Esophagus muscularis mucosa (tissue), 4 donors: ENCODE measurements around the gene PLK1. TPM values are rescaled to one million over a fixed set of nuclear protein-coding genes. Genes with fewer than 3 reads are reported as not detected.

Experiments
- DNase-seq: peaks from one replicate; pipeline ENCODE4 v3.0.0-alpha.2; 2017; ENCODE audit errors: extremely low spot score
- H3K27ac ChIP-seq, 4 donors: fragments of 200-600 bp; sonication (generic); replicated peaks in 1 of 4; 1 replicate in 3 of 4; 2 replicates in 1 of 4; pipeline ENCODE4 v1.5.1; 2016 to 2019; ENCODE audit warnings: mild to moderate bottlenecking in 1 of 4
- H3K27me3 ChIP-seq, 4 donors: fragments of 200-600 bp; sonication (generic); one replicate each; pipeline versions ENCODE4 v1.5.1 to v1.6.0; 2016 to 2019
- H3K36me3 ChIP-seq, 4 donors: fragments of 200-600 bp; sonication (generic); one replicate each; pipeline ENCODE4 v1.5.1; 2016 to 2019
- H3K4me1 ChIP-seq, 4 donors: fragments of 200-600 bp; sonication (generic); one replicate each; pipeline ENCODE4 v1.5.1; 2016 to 2019
- H3K4me3 ChIP-seq, 4 donors: fragments of 200-600 bp; sonication (generic); 1 replicate in 2 of 4; 2 replicates in 2 of 4; pipeline ENCODE4 v1.5.1; 2016 to 2019; ENCODE audit warnings: mild to moderate bottlenecking in 4 of 4, moderate library complexity in 1 of 4
- H3K9me3 ChIP-seq, 4 donors: fragments of 200-600 bp; sonication (generic); 1 replicate in 3 of 4; 2 replicates in 1 of 4; pipeline ENCODE4 v1.5.1; 2016 to 2019
- CTCF ChIP-seq, 3 experiments: fragments of 200-600 bp in 2 of 3; fragments of 450-650 bp in 1 of 3; sonication (generic) in 2 of 3; IDR thresholded peaks; one replicate each; pipeline ENCODE4 v1.5.1; 2017 to 2019; ENCODE audit warnings: antibody characterized with exemption in 3 of 3, mild to moderate bottlenecking in 2 of 3, moderate library complexity in 1 of 3
- EP300 ChIP-seq: sonication (generic); formaldehyde crosslinking; IDR thresholded peaks from one replicate; pipeline ENCODE4 v1.6.1; 2017; ENCODE audit warnings: antibody characterized with exemption
- POLR2A ChIP-seq: fragments of 450-650 bp; IDR thresholded peaks from one replicate; pipeline ENCODE4 v1.6.1; 2017; ENCODE audit warnings: antibody characterized with exemption, moderate library complexity, mild to moderate bottlenecking, low read depth
- POLR2AphosphoS5 ChIP-seq, 2 donors: sonication (generic); formaldehyde crosslinking; IDR thresholded peaks; one replicate each; pipeline ENCODE4 v1.6.1; 2017; ENCODE audit warnings: antibody characterized with exemption in 2 of 2
- WGBS: methylation state at CpG from one replicate; pipeline ENCODE4 v1.1.5; 2018; 5-methylcytosine and 5-hydroxymethylcytosine counted together
- intact Hi-C: fragments of 100-400 bp; cut with DNase I; formaldehyde crosslinking; loops from one replicate; pipeline ENCODE4 v1.15.1; 2023
- total RNA-seq, 4 donors: library from RNA; depleted of rRNA; stranded (reverse); fragments of >200 nt; gene quantifications; one replicate each; pipeline versions ENCODE4 v1.1.0 to v1.2.1, GENCODE V29; 2016

PLK1 gene
- total RNA-seq, 4 donors from 2014 or later: 0.42 to 2.1 (median 1.3) TPM

GRCh38 chr16:23694644-23695373 is 16.1 kb downstream of the PLK1 start:
- no peak for DNase-seq
- Histone ChIP-seq H3K36me3 (peaks cover 10 to 17% (median 15%) of the 10 kb centered on the region in 4 donors), H3K9me3 (no peaks in the 10 kb centered on the region), H3K27ac (no peak overlapping the region), H3K4me3 (peak overlapping the region; percentile 22 to 33 (median 30)), H3K4me1 (peaks cover 0 to 10% (median 8%) of the 10 kb centered on the region in 4 donors), H3K27me3 (peaks cover 0 to 3% (median 0%) of the 10 kb centered on the region in 4 donors)
- intact Hi-C loops: no loop called here
- 23% methylated on average over 23 of the region's 32 CpGs for WGBS
- TF ChIP-seq POLR2A (no peak), POLR2AphosphoS5 (IDR thresholded peaks at IDR 0.05) (no peak), EP300 (no peak), CTCF (IDR thresholded peaks at IDR 0.05) (no peak)

- H3K36me3 ChIP-seq: peaks cover under 1 to 7% (median 6%) of the 10 kb centered on the region in 4 donors
- no peak overlapping the region for H3K4me3 ChIP-seq
- peaks cover 0 to 10% (median 8%) of the 10 kb centered on the region in 4 donors for H3K4me1 ChIP-seq
- no peak for DNase-seq
- no peaks in the 10 kb centered on the region for H3K9me3 ChIP-seq
- 88% methylated on average over 6 of the region's 11 CpGs for WGBS
- H3K27ac ChIP-seq: no peak overlapping the region
- peaks cover 0 to 3% (median 0%) of the 10 kb centered on the region in 4 donors for H3K27me3 ChIP-seq
- TF ChIP-seq POLR2AphosphoS5 (IDR thresholded peaks at IDR 0.05): no peak
- no peak for TF ChIP-seq POLR2A
- no peak for TF ChIP-seq EP300
- intact Hi-C loops: no loop called here
Measured at GRCh38 chr16:23695756-23696155, 17.1 kb downstream of the PLK1 start.

GRCh38 chr16:23699100-23699499 is 20.4 kb downstream of the PLK1 start:
- H3K4me1 ChIP-seq: peaks cover 0 to 10% (median 8%) of the 10 kb centered on the region in 4 donors
- peaks cover 0 to 8% (median 6%) of the 10 kb centered on the region in 4 donors for H3K9me3 ChIP-seq
- WGBS: 83% methylated on average over 4 of the region's 4 CpGs
- DNase-seq: no peak
- no peaks in the 10 kb centered on the region for H3K36me3 ChIP-seq
- H3K27ac ChIP-seq: no peak overlapping the region
- H3K27me3 ChIP-seq: peaks cover 0 to 14% (median 0%) of the 10 kb centered on the region in 4 donors
- intact Hi-C loops: no loop called here
- TF ChIP-seq POLR2A (no peak), POLR2AphosphoS5 (IDR thresholded peaks at IDR 0.05) (no peak), CTCF (IDR thresholded peaks at IDR 0.05) (no peak), EP300 (no peak)
- H3K4me3 ChIP-seq: no peak overlapping the region

- Histone ChIP-seq H3K36me3 (no peaks in the 10 kb centered on the region), H3K27ac (no peak overlapping the region), H3K4me1 (peaks cover 0 to 2% (median under 1%) of the 10 kb centered on the region in 4 donors), H3K9me3 (peaks cover 0 to 8% (median 6%) of the 10 kb centered on the region in 4 donors), H3K4me3 (no peak overlapping the region), H3K27me3 (peaks cover 0 to 24% (median 0%) of the 10 kb centered on the region in 4 donors)
- DNase-seq: no peak
- intact Hi-C loops: no loop called here
- 71% methylated on average over 2 of the region's 2 CpGs for WGBS
- no peak for TF ChIP-seq CTCF (IDR thresholded peaks at IDR 0.05)
- no peak for TF ChIP-seq EP300
- no peak for TF ChIP-seq POLR2A
- no peak for TF ChIP-seq POLR2AphosphoS5 (IDR thresholded peaks at IDR 0.05)
Measured at GRCh38 chr16:23700093-23700492, 21.4 kb downstream of the PLK1 start.

- Histone ChIP-seq H3K4me3 (no peak overlapping the region), H3K36me3 (no peaks in the 10 kb centered on the region), H3K27ac (no peak overlapping the region), H3K9me3 (peaks cover 0 to 8% (median 6%) of the 10 kb centered on the region in 4 donors), H3K27me3 (peaks cover 0 to 26% (median 0%) of the 10 kb centered on the region in 4 donors), H3K4me1 (no peaks in the 10 kb centered on the region)
- TF ChIP-seq POLR2AphosphoS5 (IDR thresholded peaks at IDR 0.05) (no peak), CTCF (IDR thresholded peaks at IDR 0.05) (no peak), EP300 (no peak), POLR2A (no peak)
- 19% methylated on average over 4 of the region's 8 CpGs for WGBS
- no peak for DNase-seq
- intact Hi-C loops: no loop called here
Measured at GRCh38 chr16:23700509-23700908, 21.8 kb downstream of the PLK1 start.
